SK-N-MC (cell line): Measurements from ENCODE around the gene EWSR1.
"Not testable (repeated sequence)": the region's sequence is repeated elsewhere in the genome, so short reads cannot be mapped to it uniquely, and the experiment has no call there.

Experiments
- DNase-seq: peaks from one replicate; pipeline ENCODE4 v3.0.0-alpha.2; 2011; ENCODE audit warnings: low read depth, low spot score
- H3K27ac ChIP-seq: fragments of 200-600 bp; sonication (generic); 2 replicates; pipeline ENCODE4 v1.5.1; 2016; ENCODE audit warnings: mixed run types
- H3K36me3 ChIP-seq: fragments of 200-600 bp; sonication (generic); 2 replicates; pipeline ENCODE4 v1.6.1; 2017; ENCODE audit warnings: antibody characterized with exemption, low read length, mixed read lengths; ENCODE audit not compliant: insufficient read depth
- H3K4me3 ChIP-seq: fragments of 200-600 bp; sonication (generic); 2 replicates; pipeline ENCODE4 v1.5.1; 2016
- H3K9ac ChIP-seq: fragments of 200-600 bp; sonication (generic); 2 replicates; pipeline ENCODE4 v1.8.0; 2017; ENCODE audit warnings: mixed run types, mixed read lengths; ENCODE audit not compliant: insufficient read length
- H3K9me3 ChIP-seq: fragments of 200-600 bp; sonication (generic); 2 replicates; pipeline ENCODE4 v1.6.1; 2017; ENCODE audit warnings: low read depth, mild to moderate bottlenecking, antibody characterized with exemption, low read length, moderate library complexity, mixed read lengths
- EZH2 ChIP-seq: fragments of 200-600 bp; sonication (generic); IDR thresholded peaks from one replicate; pipeline ENCODE4 v1.6.1; 2017; ENCODE audit warnings: antibody characterized with exemption
- FOXP2 ChIP-seq: optimal IDR thresholded peaks from 2 replicates; pipeline ENCODE3; 2011; ENCODE audit warnings: mild to moderate bottlenecking, moderate library complexity; ENCODE audit not compliant: insufficient read depth; ENCODE audit errors: extremely low read length, control extremely low read depth
- POLR2AphosphoS5 ChIP-seq: IDR thresholded peaks from 2 replicates; pipeline ENCODE4 v1.6.1; 2012; ENCODE audit warnings: mild to moderate bottlenecking, low read depth, low read length, borderline replicate concordance

The EWSR1 gene

GRCh38 chr22:29244785-29245625 lies 23.1 kb upstream of the EWSR1 start:
- Histone ChIP-seq H3K9ac (no peak overlapping the region), H3K4me3 (no peak overlapping the region)
- no peak for DNase-seq

GRCh38 chr22:29245626-29246385 lies 22.3 kb upstream of the EWSR1 start:
- no peak for TF ChIP-seq POLR2AphosphoS5
- TF ChIP-seq FOXP2: no peak
- no peak for TF ChIP-seq EZH2
- Histone ChIP-seq H3K36me3 (no peaks in the 10 kb centered on the region), H3K9me3 (0 out of 2 replicates have a peak, but pooled peaks cover 5% of the 10 kb centered on the region), H3K9ac (no peak overlapping the region), H3K27ac (no peak overlapping the region), H3K4me3 (no peak overlapping the region)
- peak; percentile 12 for DNase-seq

More at GRCh38 chr22:29244785-29245625, 23.1 kb upstream of the EWSR1 start:
- TF ChIP-seq FOXP2 (no peak), EZH2 (no peak), POLR2AphosphoS5 (no peak)
- H3K27ac ChIP-seq: no peak overlapping the region
- H3K9me3 ChIP-seq: 0 out of 2 replicates have a peak, but pooled peaks cover 5% of the 10 kb centered on the region
- no peaks in the 10 kb centered on the region for H3K36me3 ChIP-seq

GRCh38 chr22:29247891-29248290 lies 20.2 kb upstream of the EWSR1 start:
- H3K9ac ChIP-seq, DNase-seq, H3K9me3 ChIP-seq, H3K27ac ChIP-seq, H3K4me3 ChIP-seq, H3K36me3 ChIP-seq: not testable (repeated sequence)

GRCh38 chr22:29251265-29251664 lies 16.8 kb upstream of the EWSR1 start:
- Histone ChIP-seq H3K36me3 (no peaks in the 10 kb centered on the region), H3K9ac (no peak overlapping the region), H3K4me3 (no peak overlapping the region), H3K9me3 (no peaks in the 10 kb centered on the region), H3K27ac (no peak overlapping the region)
- no peak for DNase-seq
- no peak for TF ChIP-seq EZH2
- TF ChIP-seq FOXP2: no peak
- no peak for TF ChIP-seq POLR2AphosphoS5

GRCh38 chr22:29251981-29252911 lies 15.8 kb upstream of the EWSR1 start:
- no peak for DNase-seq
- no peak overlapping the region for H3K9ac ChIP-seq
- no peaks in the 10 kb centered on the region for H3K36me3 ChIP-seq
- H3K27ac ChIP-seq: no peak overlapping the region
- no peaks in the 10 kb centered on the region for H3K9me3 ChIP-seq
- H3K4me3 ChIP-seq: no peak overlapping the region
- no peak for TF ChIP-seq POLR2AphosphoS5
- TF ChIP-seq EZH2: no peak
- TF ChIP-seq FOXP2: no peak

- Histone ChIP-seq H3K9me3 (no peaks in the 10 kb centered on the region), H3K4me3 (no peak overlapping the region), H3K9ac (no peak overlapping the region), H3K27ac (no peak overlapping the region), H3K36me3 (no peaks in the 10 kb centered on the region)
- TF ChIP-seq FOXP2: no peak
- TF ChIP-seq POLR2AphosphoS5: no peak
- no peak for TF ChIP-seq EZH2
- no peak for DNase-seq
These were observed 14.3 kb upstream of the EWSR1 start for GRCh38 chr22:29253561-29254285.

GRCh38 chr22:29254286-29254660 lies 13.8 kb upstream of the EWSR1 start:
- H3K9me3 ChIP-seq: no peaks in the 10 kb centered on the region
- H3K36me3 ChIP-seq: no peaks in the 10 kb centered on the region
- no peak for DNase-seq
- H3K27ac ChIP-seq: no peak overlapping the region
- no peak overlapping the region for H3K4me3 ChIP-seq
- TF ChIP-seq FOXP2 (no peak), POLR2AphosphoS5 (no peak), EZH2 (no peak)
- H3K9ac ChIP-seq: no peak overlapping the region

- DNase-seq: no peak
- no peak overlapping the region for H3K4me3 ChIP-seq
- no peaks in the 10 kb centered on the region for H3K36me3 ChIP-seq
- no peak overlapping the region for H3K27ac ChIP-seq
- TF ChIP-seq EZH2: no peak
- no peak for TF ChIP-seq POLR2AphosphoS5
- no peak for TF ChIP-seq FOXP2
- no peak overlapping the region for H3K9ac ChIP-seq
- H3K9me3 ChIP-seq: no peaks in the 10 kb centered on the region
These were observed 12.9 kb upstream of the EWSR1 start for GRCh38 chr22:29255064-29255621.
